Activated CD8-positive, alpha-beta memory T cell treated with anti-CD3 and anti-CD28 coated beads, Interleukin-2, amount 10 ng/mL, durations not matched to agents 7 days and 5 days (primary cell): ENCODE data around the gene PRKX. TPM values are rescaled to one million over a fixed set of nuclear protein-coding genes. Genes with fewer than 3 reads are reported as not detected.
"Not testable (repeated sequence)": the region's sequence is repeated elsewhere in the genome, so short reads cannot be mapped to it uniquely, and the experiment has no call there.

Experiments
- ATAC-seq: fragments of 150-1000 bp; cut with Tn5 transposase; one replicate; pipeline ENCODE4 v1.10.0; 2021; ENCODE audit warnings: moderate library complexity
- CTCF ChIA-PET: fragments of 350-600 bp; sonication (Branson Sonifier 250); formaldehyde crosslinking; loops from one replicate; lab custom pipeline; 2021; ENCODE audit warnings: antibody characterized with exemption; lab: Charles Lee
- DNase-seq: peaks from one replicate; pipeline ENCODE4 v3.0.0-alpha.2; 2020
- H3K27ac Mint-ChIP-seq: one replicate; pipeline ENCODE4 v1.8.0; 2021; ENCODE audit warnings: mild to moderate bottlenecking, mixed read lengths
- H3K27me3 Mint-ChIP-seq: one replicate; pipeline ENCODE4 v1.8.0; 2021; ENCODE audit warnings: mixed read lengths
- H3K36me3 Mint-ChIP-seq: one replicate; pipeline ENCODE4 v1.8.0; 2021; ENCODE audit warnings: mild to moderate bottlenecking, mixed read lengths
- H3K4me1 Mint-ChIP-seq: one replicate; pipeline ENCODE4 v1.8.0; 2021; ENCODE audit warnings: mixed read lengths
- H3K4me3 Mint-ChIP-seq: one replicate; pipeline ENCODE4 v1.8.0; 2021; ENCODE audit warnings: mild to moderate bottlenecking, moderate library complexity, mixed read lengths
- H3K9me3 Mint-ChIP-seq: one replicate; pipeline ENCODE4 v1.8.0; 2022; ENCODE audit warnings: low read depth, mixed read lengths
- total RNA-seq, 2 experiments: library from RNA; stranded (reverse); gene quantifications; one replicate each; pipeline ENCODE4 v1.2.3, GENCODE V29; 2021

Gene PRKX
- total RNA-seq, 2 experiments from 2014 or later, result 76.6 to 83.6 TPM

DNA sequence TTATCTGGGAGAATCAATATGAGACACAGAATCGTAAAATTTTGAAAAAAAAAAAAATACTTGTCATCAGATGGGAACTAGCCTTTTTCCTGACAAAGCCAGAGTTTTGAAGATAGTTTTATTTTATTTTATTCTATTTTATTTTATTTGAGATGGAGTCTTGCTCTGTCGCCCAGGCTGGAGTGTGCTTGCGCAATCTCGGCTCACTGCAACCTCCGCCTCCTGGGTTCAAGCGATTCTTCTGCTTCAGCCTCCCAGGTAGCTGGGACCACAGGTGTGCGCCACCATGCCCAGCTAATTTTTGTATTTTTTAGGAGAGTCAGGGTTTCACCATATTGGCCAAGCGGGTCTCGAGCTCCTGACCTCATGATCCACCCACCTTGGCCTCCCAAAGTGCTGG lies 10.0 kb upstream of the PRKX start:
- H3K27ac Mint-ChIP-seq, H3K4me1 Mint-ChIP-seq, H3K36me3 Mint-ChIP-seq, ATAC-seq, CTCF ChIA-PET, H3K9me3 Mint-ChIP-seq, H3K4me3 Mint-ChIP-seq, H3K27me3 Mint-ChIP-seq, DNase-seq: not testable (repeated sequence)

DNA sequence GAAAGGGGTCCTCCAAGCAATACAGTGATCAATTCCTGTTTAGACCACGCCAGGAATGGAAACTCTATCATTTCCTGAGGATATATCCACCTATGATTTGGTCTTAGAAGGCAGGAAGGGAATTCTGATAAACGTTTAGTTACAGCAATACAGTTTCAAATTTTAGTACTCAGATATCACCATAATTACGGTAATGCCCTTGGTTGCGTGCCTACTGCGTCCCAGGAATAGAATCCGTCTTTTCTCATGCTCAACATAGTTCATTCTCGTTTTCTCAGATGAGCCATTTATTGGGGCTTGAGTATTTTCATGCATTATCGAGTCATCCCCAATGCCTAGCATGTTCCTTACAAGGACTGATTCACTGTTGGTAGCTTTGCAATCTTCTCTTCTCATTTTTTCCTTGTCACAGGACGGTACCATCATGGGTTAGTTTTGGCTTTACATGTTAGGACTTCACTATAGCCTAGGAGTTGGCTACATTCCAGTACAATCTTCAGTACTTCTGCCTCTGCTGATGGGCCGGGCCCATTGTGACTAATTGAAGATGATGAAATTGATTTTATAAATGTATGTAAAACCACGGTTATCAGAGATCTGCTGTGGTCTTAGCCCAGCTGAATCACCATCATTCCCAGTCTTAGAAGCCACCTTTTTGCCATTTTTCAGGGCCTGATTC lies 4.4 kb upstream of the PRKX start:
- H3K27me3 Mint-ChIP-seq, result peaks cover under 1% of the 10 kb centered on the region
- H3K27ac Mint-ChIP-seq, result no peak overlapping the region
- no peaks in the 10 kb centered on the region for H3K36me3 Mint-ChIP-seq
- CTCF ChIA-PET, result no interaction called here
- DNase-seq, result no peak
- H3K4me1 Mint-ChIP-seq, result no peaks in the 10 kb centered on the region
- no peak for ATAC-seq
- no peak overlapping the region for H3K4me3 Mint-ChIP-seq
- no peaks in the 10 kb centered on the region for H3K9me3 Mint-ChIP-seq

DNA sequence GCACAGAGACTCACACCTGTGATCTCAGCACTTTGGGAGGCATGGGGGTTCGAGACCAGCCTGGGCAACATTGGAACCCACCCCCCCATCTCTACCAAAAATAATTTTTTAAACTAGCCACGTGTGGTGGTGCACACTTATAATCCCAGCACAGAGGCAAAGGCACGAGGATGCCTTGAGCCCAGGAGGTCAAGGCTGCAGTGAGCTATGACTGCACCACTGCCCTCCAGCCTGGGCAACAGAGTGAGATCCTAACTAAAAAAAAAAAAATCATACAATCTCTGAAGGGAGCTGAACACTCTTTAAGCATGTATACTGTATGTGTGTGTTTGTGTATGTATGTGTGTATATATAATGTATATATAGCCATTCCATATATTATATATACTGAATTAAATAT lies 2.5 kb upstream of the PRKX start:
- DNase-seq (no peak), ATAC-seq (no peak)
- no peaks in the 10 kb centered on the region for H3K27me3 Mint-ChIP-seq
- CTCF ChIA-PET, result no interaction called here
- no peak overlapping the region for H3K4me3 Mint-ChIP-seq
- H3K36me3 Mint-ChIP-seq, result peaks cover 6% of the 10 kb centered on the region
- no peak overlapping the region for H3K27ac Mint-ChIP-seq
- H3K9me3 Mint-ChIP-seq, result no peaks in the 10 kb centered on the region
- peaks cover 5% of the 10 kb centered on the region for H3K4me1 Mint-ChIP-seq

DNA sequence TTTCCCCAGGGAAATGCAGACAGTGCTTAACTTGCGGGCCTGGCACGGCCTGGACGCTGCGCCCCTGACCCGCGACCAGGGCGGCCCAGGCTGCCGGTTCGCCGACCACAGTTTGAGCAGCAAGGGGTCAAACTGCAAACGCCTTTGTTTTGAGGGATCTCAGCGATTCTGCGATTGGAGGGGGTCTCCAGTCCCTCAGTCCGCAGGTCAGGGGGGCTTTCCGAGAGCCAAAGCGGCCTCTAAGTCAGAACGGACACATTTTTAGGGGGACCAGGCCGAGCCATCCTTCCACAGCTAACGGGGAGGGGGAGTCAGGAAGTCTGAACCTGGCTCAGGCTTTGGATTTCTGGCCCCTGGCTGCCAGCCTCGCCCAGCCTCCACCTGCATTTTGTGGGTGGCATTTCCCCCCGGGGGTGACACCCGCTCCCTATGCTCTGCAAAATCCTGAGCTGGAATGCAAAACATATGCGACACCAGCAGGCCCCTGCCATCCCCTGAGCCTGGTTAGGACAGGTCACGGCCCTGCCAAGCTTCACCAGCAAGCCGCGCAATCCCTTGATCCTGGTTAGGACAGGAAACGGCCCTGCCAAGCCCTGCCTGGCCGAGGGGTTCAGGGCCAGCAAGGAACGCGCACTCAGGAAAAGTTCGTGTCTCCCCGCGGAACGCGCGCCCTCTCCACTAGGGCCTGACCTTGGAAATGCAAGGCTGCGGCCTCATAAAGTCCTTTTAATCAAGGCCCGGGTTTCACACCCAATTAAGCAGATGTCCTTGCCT lies 1.4 kb upstream of the PRKX start:
- ATAC-seq, H3K4me3 Mint-ChIP-seq, DNase-seq, H3K27me3 Mint-ChIP-seq, H3K9me3 Mint-ChIP-seq, H3K27ac Mint-ChIP-seq, H3K36me3 Mint-ChIP-seq, CTCF ChIA-PET: not testable (repeated sequence)
- H3K4me1 Mint-ChIP-seq, result peaks cover 12% of the 10 kb centered on the region

DNA sequence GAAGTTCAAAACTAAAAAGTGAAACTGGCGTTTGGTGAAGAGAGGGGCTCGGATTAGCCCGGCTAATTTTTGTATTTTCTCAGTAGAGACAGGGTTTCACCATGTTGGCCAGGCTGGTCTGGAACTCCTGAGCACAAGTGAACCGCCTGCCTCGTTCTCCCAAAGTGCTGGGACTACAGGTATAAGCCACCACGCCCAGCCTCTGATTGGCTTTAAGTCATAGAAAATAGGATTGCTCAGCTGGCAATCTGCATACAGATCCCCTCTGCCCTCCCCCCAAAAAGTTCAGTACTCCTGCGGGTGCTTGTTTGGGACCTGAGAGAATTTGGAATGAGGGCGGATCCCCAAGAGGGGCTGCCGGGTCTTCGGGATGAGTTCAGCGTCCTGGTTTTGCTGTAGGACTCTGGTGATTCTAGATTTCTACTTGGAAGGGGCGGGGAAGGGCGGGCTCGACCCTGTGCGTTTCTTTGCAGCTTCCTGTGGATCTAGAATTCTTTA lies 537 bp upstream of the PRKX start:
- DNase-seq, result no peak
- CTCF ChIA-PET, result interaction anchor here (1.0 kb wide), 1 partner anchor 14 kb away, joined by 3 read pairs; no protein-coding TSS in a partner anchor
- Mint-ChIP-seq H3K4me3 (peak overlapping the region; percentile 70), H3K4me1 (peaks cover 18% of the 10 kb centered on the region), H3K27ac (peak overlapping the region; percentile 69), H3K36me3 (peaks cover 6% of the 10 kb centered on the region), H3K27me3 (no peaks in the 10 kb centered on the region), H3K9me3 (no peaks in the 10 kb centered on the region)
- ATAC-seq, result no peak

DNA sequence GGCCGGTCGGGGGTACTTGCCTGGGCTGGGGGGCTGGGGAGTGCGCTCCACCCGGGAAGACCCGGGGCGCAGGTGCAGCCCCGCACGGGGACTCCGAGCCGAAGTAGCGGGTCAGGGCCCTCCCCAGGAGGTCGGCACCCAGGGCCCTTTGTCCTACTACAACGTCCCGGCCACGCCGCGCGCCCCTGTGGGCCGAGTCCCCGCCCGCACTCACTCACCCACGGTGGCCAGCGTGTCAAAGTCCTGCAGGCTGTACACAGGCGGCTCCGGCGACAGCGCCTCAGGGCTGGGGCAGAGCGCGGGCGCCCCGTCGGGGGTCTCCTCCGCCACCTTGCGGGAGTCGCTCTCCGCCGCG lies 602 bp downstream of the PRKX start:
- CTCF ChIA-PET, result interaction anchor here (1.0 to 1.6 kb wide), 3 partner anchors 13 to 61 kb away, joined by 3 to 6 read pairs (median 4); no protein-coding TSS in a partner anchor
- Mint-ChIP-seq H3K4me3 (peak overlapping the region; percentile 95), H3K36me3 (peaks cover 8% of the 10 kb centered on the region), H3K27me3 (no peaks in the 10 kb centered on the region), H3K9me3 (no peaks in the 10 kb centered on the region), H3K27ac (peak overlapping the region; percentile 95), H3K4me1 (peaks cover 28% of the 10 kb centered on the region)
- ATAC-seq, result no peak
- no peak for DNase-seq

DNA sequence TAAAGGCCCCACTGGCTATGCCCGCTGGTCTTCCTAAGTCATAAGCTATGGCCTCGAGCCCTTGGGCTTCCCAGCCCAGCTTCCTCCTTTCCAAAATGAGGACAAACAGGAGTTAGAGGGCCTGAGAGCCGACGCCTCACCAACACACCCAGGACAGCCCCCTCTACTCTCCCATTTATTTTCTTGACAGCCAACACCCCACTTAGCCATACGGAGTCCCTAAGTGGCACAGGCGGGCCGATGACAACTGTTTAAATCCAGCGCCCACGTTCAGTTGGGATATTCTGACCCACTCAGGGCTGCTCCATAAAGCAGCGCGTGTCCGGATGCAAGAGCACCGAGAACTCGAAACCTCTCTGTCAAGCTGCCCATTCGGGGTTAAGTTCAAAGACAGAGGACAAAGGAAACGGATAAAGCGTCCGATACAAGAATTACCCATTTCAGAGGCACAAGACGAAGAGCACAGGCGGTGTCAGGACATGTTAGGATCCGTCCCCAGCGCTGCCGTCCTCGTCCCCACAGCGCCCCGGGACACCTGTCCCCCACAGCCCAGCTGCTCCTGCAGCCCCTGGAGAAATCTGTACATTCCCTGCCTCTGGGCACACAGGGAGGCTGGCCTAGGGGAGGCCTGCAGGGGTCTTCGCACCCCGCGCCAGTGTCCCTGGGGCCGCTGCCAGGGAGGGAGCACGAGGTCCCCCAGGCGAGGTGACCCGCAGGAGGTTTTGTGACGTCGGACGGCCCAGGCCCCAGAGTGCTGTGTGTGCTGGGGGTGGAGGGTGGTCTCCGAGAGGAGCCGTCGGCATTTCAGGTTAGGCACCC lies 1.2 kb downstream of the PRKX start:
- Mint-ChIP-seq H3K36me3 (peaks cover 10% of the 10 kb centered on the region), H3K4me3 (peak overlapping the region; percentile 95), H3K27ac (peak overlapping the region; percentile 95), H3K27me3 (no peaks in the 10 kb centered on the region), H3K4me1 (peaks cover 33% of the 10 kb centered on the region), H3K9me3 (no peaks in the 10 kb centered on the region)
- no peak for ATAC-seq
- DNase-seq, result peak; percentile 43
- CTCF ChIA-PET, result interaction anchor here (0.9 to 1.6 kb wide), 3 partner anchors 12 to 100 kb away, joined by 3 to 6 read pairs (median 4); no protein-coding TSS in a partner anchor

DNA sequence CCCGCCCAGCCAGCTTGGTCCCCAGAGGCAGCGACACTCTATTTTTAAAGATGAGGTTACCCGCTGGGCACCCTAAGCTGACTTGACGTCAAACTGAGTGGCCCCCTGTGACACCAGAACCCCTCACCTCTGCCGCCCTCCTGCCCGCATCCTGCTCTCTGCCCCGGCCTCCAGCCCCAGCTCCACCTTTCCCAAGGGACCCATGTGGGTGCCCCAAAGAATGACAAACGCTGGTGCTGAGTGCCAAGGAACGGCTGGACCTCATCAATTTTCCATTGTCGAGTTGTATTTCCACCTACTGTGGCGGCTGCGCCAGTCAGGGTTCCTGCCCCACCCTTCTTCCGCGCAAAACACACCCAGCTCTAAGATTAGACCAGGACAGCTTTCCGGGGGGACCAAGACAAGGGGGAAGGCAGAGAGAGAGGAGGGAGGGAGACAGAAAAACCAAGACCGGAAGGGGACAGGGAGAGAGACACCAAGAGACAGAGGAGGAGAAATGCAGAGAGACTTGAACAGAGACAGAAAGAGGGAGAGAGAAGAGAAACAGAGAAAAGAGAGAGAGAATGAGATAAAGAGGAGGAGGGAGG lies 2.0 kb downstream of the PRKX start:
- Mint-ChIP-seq H3K4me1 (peaks cover 41% of the 10 kb centered on the region), H3K4me3 (peak overlapping the region; percentile 95), H3K27me3 (no peaks in the 10 kb centered on the region), H3K9me3 (no peaks in the 10 kb centered on the region), H3K27ac (peak overlapping the region; percentile 95), H3K36me3 (peaks cover 17% of the 10 kb centered on the region)
- ATAC-seq, result no peak
- DNase-seq, result peak; percentile 46
- CTCF ChIA-PET, result interaction anchor here (0.9 to 1.6 kb wide), 3 partner anchors 12 to 100 kb away, joined by 3 to 6 read pairs (median 4); no protein-coding TSS in a partner anchor

DNA sequence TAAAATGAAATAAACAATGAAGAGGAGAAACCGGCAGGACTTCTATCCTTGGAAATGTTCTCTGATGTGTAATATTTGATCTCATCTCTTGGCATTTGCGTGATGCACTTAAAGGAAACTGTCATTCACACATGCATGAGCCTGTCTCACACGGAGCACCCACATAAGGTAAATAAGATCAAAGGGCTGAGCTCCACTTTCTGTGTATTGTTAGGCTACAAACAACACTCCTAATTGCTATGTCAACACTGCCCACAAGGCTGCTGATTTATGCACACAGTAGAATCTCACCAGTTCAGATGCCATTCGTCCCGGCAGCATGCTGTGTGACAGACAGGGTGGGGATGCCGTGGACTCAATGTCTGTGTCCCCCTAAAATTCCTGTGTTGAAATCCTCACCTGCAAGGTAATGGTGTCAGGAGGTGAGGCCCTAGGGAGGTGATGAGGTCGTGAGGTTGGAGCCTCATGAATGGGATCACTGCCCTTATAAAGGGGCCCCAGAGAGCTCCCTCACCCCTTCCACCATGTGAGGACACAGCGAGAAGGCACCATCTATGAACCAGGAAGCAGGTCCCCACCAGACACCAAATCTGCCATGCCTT lies 5.7 kb downstream of the PRKX start:
- CTCF ChIA-PET, H3K9me3 Mint-ChIP-seq, H3K27me3 Mint-ChIP-seq: not testable (repeated sequence)
- Mint-ChIP-seq H3K4me1 (peaks cover 72% of the 10 kb centered on the region), H3K27ac (peak overlapping the region; percentile 86), H3K4me3 (peak overlapping the region; percentile 48), H3K36me3 (peaks cover 38% of the 10 kb centered on the region)
- peak; percentile 40 for DNase-seq
- ATAC-seq, result peak; percentile 65

DNA sequence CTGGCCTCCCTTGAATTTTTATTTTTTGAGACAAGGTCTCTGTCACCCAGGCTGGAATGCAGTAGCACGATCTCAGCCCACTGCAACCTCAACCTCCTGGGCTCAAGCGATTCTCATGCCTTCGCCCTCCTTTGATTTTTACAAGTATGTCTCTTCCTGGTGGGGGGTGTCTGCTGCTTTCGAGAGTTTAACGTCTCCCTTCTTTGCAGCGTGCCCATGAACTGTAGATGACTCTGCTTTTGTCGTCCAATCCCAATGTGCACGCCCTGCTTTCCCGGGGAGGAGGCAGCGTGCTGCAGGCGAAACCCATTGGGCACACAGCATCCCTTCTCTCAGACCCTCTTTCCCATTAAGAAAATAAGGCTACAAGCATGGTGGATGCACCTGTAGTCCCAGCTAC lies 7.0 kb downstream of the PRKX start:
- H3K9me3 Mint-ChIP-seq, result no peaks in the 10 kb centered on the region
- CTCF ChIA-PET, result no interaction called here
- peak overlapping the region; percentile 75 for H3K27ac Mint-ChIP-seq
- H3K4me1 Mint-ChIP-seq, result peaks cover 79% of the 10 kb centered on the region
- DNase-seq (no peak), ATAC-seq (no peak)
- no peak overlapping the region for H3K4me3 Mint-ChIP-seq
- H3K36me3 Mint-ChIP-seq, result peaks cover 39% of the 10 kb centered on the region
- no peaks in the 10 kb centered on the region for H3K27me3 Mint-ChIP-seq

DNA sequence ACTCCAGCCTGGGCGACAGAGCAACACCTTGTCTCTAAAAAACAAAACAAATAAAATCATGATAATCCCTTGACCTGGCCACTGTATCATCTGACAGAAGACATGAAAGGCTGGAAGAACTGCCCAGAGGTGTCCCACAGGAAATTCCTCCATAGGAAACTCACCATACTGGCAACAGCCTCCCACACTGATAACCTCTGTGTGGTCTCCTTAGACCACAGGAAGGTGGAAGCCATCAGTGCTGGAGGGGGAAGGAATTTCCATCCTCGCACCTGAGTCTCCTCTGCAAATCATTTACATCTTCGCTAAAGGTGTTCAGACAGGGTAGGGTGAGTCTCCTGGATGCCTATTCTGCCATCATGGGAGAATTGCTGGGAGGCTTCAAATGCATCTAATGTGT lies 10.2 kb downstream of the PRKX start:
- ATAC-seq, DNase-seq, H3K9me3 Mint-ChIP-seq, CTCF ChIA-PET, H3K27me3 Mint-ChIP-seq, H3K4me3 Mint-ChIP-seq: not testable (repeated sequence)
- H3K36me3 Mint-ChIP-seq, result peaks cover 43% of the 10 kb centered on the region
- H3K27ac Mint-ChIP-seq, result peak overlapping the region; percentile 49
- peaks cover 76% of the 10 kb centered on the region for H3K4me1 Mint-ChIP-seq

DNA sequence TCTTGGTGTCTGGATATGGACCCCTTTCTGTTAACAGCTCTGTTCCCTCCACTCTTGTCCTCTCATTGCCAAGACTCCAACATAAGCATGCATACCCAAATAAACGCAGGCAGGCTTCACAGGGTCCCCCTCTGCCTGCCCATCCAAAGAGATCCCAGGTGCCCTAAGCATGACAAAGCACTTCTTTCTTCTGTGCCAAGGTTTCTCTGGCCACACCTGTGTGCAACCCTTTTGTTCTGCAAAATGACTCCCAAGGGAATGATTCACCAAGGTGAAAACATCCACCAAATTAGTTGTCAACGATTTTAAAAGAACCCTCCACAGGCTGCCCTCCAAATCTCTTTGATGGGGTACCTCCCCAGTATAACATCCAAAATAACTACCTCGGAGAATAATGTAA lies 11.4 kb downstream of the PRKX start:
- CTCF ChIA-PET, ATAC-seq, H3K4me3 Mint-ChIP-seq, DNase-seq, H3K9me3 Mint-ChIP-seq, H3K27me3 Mint-ChIP-seq: not testable (repeated sequence)
- Mint-ChIP-seq H3K36me3 (peaks cover 44% of the 10 kb centered on the region), H3K4me1 (peaks cover 72% of the 10 kb centered on the region), H3K27ac (peak overlapping the region; percentile 53)
